Stimulated activated CD8-positive, alpha-beta memory T cell treated with anti-CD3 and anti-CD28 coated beads, Interleukin-15, amount 100 ng/mL, for 24 hours (primary cell): ENCODE measurements around the gene GPRC5C.

Source experiments
- DNase-seq: peaks from one replicate; pipeline ENCODE4 v3.0.0-alpha.2; 2020; ENCODE audit warnings: low read depth

GPRC5C gene

DNA sequence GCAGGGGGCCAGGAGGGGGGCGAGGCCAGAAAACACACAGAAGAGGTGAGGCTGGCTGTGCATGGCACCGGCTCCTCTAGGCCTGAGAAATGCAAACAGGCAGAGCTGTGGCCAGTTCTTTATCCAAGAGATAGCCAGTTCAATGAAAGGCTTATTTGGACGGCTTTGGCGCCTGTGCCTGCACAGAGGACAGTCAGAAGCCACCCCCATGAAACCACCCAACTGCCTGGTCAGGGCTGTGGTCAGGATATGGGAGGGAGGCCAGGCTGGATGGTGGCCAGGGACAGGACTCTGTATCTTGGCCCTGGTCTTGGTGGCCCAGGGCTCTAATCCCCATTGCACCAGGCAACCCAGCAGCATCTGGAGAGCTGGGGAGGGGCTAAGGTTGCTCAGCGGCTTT lies 24.5 kb upstream of the GPRC5C start:
- no peak for DNase-seq

DNA sequence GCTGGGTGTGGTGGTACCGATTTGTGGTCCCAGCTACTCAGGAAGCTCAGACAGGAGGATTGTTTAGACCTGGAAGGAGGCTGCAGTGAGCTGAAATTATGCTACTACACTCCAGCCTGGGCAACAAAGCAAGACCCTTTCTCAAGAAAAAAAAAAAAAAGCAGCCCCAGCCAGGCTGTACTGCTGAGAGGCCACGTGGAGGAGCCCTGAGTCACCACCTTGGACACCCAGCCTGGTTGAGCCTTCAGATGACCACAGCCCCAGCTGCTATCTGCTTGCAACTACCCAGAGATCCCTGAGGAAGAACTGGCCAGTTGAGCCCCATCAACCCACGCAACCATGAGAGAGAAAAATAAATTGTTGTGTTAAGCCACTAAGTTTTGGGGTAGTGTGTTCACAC lies 23.6 kb upstream of the GPRC5C start:
- DNase-seq: no peak

DNA sequence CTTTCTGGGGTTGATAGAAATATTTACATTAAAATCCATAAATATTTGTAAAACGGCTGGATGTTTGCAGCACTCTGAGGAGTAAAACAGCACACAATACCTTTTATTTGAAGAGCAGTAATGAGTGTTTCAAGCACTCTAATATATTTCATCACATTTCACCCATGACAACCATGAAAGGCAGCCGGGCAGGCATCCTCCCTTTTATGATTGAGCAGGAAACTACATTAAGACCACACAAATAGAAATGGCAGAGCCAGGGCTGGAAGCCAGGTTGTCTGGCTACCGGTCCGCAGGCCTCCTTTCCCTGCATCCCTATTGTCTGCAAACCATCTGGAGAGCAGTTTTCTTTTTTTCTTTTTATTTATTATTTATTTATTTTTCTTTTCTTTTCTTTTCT lies 23.1 kb upstream of the GPRC5C start:
- DNase-seq: no peak

DNA sequence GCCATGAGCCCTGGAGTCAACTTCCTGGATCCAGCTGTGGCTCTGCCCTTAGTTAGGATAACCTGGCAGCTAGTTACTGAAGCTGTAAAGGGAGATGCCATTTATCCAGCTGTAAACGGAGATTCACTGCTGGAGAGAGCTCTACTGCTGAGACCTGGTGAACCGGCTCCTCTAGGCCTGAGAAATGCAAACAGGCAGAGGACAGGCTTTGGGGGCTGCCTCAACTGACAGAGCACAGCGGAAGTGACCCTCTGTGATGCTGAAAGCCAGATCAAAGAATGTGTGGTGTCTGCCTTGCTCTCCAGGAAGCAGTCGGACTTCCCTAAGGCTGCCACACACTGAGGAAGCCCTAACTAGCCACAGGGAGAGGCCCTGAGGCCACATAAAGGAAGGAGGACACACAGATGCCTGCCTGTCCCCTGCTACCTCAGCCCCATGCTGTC lies 21.9 kb upstream of the GPRC5C start:
- DNase-seq: no peak

DNA sequence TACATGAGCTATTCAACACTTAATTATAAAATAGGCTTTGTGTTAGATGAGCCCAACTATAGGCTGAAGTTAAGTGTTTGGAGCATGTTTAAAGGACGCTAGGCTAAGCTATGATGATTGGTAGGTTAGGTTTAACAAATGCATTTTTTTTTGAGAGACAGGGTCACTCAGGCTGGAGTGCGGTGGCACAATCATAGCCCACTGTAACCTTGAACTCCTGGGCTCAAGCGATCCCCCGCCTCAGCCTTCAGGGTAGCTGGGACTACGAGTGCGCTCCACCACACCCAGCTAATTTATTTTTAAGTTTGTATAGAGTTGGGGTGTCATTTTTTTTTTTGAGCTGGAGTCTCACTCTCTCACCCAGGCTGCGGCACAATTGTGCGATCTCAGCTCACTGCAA lies 19.3 kb upstream of the GPRC5C start:
- no peak for DNase-seq

DNA sequence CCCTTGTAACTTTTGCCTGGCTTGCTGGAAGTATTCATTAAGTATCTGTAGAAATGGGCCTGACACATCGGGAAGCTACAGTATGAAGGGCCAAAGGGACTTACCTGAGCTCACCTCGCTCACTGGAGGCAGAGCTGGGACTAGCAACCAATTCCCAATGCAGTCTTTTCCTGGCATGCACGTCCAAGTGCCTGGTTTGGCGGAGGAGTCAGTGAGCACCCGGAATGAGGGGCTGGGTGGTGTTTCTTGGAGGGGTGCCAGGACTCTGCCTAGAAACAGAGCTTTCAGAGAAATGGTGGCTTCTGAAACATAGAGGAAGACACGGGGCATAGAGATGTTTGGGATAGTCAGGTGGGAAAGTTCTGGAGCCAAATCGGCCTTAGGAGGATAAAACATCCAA lies 18.4 kb upstream of the GPRC5C start:
- DNase-seq: no peak

DNA sequence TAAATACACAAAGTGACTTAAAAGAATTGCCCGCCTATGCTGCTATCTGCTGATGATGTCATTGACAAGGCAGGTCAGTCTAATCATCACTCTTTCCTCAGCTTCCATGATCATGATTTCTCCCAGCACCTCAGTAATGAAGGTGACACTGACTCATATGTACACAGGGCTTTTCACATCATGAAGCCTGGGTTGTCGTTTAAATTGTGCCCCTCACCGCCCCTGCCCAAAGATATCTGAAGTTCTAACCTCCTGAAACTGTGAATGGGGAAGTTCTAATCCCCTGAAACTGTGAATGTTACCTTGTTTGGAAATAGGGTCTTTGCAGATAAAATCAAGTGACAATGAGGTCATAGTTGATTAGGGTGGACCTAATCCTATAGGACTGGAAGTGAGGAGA lies 17.4 kb upstream of the GPRC5C start:
- DNase-seq: no peak

DNA sequence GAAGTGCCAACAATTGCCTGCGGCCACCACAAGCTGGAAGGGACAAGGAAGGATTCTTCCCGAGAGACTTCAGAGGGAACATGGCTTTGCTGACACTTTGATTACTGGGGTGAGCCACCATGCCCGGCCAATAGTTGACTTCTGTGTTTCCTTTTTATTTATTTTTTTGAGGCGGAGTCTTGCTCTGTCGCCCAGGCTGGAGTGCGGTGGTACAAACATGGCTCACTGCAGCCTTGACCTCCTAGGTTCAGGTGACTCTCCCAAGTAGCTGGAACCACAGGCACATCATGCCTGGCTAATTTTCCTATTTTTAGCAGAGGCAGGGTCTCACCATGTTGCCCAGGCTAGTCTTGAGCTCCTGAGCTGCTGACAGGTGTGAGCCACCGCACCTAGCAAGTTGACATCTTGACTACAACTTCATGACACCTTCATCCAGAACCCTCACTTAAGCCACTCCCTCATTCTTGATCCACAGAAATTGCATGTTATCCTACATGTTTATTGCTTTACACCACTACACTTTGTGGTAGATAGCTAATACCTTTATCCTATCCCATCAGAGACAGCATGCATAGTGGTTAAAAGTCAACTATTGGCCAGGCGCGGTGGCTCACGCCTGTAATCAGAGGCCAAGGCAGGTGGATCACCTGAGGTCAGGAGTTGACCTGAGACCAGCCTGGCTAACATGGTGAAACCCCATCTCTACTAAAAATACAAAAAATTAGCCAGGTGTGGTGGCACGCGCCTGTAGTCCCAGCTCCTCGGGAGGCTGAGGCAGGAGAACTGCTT lies 16.1 kb upstream of the GPRC5C start:
- DNase-seq: no peak

DNA sequence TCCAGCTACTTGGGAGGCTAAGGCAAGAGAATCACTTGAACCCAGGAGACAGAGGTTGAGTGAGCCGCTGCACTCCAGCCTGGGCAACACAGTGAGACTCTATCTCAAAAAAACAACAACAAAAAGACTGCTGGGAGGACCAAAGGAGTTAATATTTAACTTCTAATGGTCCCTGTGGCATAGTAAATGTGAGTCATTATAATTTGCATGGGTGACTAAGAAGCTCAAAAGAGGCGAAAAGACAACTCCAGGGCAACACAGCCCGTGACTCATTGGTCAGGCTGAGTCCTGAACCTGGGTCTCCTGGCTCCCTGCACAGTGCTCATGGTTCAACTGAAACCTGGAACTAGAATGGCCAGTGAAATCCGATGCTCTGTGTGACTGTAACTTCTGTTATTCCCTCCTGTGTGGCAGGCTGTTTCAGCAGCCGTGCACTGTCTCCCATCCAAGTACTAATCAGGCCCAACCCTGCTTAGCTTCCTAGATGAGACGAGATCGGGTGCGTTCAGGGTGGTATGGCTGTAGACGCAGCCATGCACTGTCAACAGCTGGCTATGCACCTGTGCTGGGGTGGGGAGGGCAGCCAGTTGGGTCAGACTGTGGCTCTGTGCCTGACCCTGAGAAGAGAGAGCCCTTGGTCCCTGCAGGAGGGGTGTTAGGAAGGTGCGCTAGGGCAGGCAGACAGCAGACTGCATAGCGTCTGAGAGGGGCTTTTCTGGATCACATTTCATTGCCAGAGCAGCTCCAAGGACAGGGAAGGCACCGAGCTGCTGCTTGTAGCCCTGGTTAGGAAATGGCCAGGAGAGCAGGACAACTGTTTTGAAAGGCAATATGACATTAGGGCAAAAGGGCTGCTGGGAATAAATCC lies 14.5 kb upstream of the GPRC5C start:
- no peak for DNase-seq

DNA sequence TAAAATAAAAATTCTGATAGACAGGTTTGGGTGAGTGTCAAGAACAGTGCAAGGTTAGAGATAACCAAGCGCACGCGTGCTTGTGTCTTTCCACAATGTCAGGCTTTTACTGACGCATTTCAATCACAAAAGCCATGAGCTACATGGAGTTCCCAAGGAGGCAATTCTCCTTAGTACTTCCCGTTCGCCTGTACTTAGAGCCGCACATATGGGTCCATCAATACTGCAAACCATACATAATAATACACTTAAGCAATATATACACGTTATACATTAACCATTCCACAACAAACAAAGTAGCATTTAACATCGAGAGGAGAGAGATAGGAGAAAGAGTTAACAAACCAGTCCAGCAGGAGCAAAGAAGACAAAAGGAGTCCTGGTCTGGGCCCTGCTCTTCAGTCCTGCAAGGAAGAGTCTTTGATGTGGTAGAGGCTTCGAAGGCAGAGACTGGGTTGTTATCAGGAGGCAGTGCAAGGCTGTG lies 11.9 kb upstream of the GPRC5C start:
- no peak for DNase-seq

DNA sequence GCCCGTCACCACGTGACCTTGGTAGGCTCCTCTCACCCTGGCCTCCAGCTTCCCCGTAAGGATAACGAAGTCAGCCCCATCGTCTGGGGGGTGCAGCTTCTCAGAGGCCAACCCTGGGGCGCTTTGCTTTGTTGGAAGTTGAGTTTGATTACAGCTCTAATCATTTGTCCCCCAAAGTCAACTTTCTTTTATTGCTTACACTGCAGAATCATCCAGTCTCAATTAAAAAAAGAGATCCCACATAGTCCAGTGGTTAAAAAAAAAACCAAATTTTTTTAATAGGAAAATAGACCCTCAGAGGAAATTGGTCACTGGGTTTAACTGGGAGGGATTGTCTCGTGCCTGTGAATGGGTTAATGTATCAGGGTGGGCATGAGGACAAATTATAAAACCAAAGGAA lies 7.8 kb upstream of the GPRC5C start:
- no peak for DNase-seq

DNA sequence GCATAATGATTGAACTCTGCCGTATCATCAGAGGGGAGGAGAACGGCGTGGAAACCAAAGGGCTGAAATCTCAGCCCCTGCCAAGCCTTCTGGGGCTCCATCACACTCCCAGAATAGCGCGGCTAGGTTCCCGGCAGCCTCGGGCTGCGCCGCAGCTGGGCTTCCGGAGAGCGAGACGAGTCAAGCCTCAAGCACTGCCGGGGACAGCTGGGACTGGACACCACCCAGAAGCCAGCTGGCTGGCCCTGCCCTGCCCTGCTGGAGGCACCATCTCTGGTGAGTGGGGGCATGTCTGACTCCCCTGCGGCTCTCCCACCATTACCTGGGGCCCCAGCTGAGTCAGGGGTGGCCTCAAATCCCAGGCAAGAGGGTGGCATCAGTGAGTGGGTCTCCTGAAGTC lies 7.2 kb upstream of the GPRC5C start:
- no peak for DNase-seq

DNA sequence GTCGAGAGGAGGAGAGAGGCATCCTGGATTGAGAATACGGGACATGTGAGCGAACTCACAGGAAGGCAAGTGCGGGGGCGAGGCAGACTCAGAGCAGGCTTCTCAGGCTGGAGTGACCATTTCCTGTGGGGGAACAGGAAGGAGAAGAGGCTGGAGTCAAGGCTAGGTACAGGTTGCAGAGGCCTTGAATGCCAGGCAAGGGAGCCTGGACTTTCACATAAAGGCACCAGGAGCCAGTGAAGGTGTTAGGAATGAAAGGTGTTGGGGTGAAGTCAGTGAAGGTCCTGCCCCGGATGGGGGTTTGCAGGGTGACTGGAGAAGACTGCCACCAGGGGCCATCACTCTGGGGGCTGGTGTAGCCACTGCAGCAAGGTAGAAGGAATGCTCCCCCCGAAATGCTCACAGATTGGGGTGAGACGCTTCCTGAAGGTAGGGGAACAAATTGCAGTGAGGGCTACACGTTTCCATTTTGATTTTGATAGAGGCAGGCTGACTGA lies 5.3 kb upstream of the GPRC5C start:
- no peak for DNase-seq

DNA sequence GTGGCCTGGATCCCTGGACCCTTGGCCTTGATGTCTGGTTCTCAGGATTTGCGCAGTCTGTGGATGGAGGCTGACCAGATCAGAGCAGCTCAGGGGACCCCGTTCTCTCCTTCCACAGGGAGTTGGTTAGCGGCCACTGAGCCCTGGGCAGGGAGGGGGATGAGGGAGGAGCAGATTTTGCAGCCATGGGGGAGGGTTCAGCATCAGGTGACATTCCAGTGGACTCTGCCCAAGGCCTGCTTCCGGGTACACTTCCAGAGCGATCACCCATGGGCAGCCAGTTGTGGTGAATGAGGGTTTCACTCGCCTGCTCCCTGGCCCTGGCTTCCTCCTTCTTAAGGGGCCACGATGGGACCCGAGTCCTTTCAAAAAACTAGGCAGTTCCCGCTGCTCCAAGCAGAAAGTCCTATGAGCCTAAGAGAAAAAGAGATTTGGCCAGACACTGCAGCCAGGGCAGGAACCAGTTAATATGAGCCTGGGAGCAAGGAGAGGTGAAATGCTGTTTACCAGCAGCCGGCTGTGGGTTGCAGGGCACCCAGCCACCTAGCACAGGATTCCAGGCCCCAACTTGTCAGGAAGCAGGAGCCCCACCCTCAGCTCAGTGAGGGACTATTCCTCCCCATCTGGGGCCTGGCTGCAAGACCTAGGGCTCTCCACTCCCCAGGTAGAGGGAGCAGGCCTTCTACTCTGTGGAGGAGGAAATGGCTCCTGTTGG lies 4.7 kb upstream of the GPRC5C start:
- DNase-seq: no peak

DNA sequence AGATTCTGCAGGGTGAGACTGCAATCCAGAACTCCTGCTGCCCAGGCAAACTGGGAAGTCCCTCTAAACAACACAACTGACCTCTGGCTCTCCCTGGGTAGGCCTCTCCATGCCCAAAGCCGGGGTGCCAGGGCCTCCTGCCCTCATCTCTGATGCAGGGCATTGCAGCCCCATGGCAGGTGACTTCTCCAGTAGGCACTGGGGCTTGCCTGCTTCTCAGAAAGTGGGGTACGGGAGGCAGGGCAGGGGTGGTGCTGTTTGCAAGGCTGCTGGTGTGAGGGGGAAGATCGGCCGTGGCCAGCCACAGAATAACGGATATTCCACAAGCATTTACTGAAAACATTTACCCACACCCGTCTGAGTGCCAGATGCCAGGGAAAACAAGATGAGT lies 4.1 kb upstream of the GPRC5C start:
- no peak for DNase-seq

DNA sequence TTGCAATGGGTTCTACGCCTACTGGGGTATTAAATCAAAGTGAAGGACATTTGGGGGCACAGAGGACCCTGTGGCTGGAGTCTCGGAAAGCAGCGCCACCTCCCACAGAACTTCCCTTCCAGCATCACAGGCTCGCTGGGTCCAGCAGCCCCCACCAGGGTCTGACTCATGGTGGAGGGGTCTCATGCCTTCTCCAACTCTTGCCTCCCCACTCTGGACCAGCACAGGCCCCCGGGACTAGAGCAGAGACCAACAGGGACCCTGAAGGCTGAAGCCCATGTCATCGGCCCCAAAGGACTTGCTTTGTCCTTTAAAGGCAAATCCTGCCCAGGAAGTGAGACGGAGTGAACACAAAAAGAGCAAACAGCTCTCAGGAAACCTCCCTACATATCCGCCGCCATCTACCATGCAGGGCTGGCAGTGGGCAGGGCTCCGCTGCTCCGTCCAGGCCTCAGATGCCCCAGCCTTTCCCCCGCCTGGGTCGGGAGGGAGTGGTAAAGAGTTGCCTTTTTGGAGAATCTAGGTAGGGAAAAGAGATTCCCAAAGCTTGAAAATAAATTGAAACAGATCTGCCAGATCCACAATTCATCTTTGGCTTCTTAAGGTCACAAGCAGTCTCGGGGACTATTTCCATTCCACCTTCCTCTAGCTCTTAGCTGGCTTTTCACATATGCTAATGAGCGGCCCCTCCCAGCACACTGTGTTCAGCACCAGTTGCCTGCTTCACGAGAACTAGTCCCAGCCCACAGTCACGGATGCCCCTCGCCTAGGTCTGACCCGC lies 2.1 kb upstream of the GPRC5C start:
- no peak for DNase-seq

DNA sequence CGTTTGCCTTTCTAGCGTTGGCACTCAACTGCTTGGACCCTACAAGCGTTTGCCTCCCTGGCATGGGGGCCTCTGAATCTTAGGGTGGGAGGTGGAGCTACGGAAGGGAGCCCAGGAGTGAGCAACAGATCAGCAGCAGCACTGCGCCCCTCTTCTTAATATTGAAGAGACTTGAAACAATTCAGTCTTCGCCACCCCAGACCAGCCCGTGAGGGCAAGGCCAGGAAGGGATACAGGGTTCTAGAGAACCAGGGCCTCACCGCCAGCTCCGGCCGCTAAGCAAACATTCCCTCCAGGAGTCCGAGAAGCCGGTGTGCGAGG lies 1.5 kb upstream of the GPRC5C start:
- no peak for DNase-seq

DNA sequence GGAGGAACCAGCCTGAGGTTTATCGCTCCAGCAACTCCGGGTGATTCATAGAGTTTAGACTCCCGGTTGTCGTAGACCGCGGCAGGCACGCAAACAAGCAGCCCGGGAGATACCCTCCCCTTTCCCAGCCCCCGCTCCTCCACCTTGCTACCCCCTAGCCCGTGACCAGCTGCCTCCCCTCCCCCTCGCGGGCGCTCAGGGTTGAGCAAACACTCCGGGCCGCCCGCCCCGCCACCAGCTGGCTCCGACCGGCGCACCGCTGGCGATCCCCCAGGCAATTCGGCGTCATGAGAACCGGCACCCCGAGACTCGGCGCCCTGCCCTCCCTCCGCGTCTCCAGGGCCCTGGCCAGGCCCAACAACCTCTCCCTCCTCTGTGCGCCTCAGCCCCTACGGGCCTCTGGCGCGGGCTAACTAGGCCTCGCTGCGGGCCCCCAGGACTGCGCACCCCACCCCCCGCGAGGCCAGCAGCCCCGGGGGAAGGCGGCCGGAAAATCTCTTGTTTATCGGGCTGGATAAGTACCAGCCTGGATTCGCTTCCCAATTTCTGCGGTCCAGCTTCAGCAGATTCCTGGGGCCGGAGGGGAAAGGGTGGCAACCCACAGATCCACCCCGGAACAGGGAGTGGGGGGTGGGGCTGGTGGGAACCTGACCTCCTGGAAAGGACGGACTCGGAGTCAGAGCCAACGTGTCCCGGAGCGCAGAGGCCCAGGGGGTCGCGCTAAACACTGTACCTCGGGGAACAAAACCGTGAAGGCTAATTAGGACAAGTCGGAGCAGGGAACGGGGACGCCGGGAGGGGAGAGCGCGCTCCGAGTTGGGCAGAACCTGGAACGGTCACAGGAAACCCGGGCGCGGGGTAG lies 951 bp upstream of the GPRC5C start:
- DNase-seq: no peak

DNA sequence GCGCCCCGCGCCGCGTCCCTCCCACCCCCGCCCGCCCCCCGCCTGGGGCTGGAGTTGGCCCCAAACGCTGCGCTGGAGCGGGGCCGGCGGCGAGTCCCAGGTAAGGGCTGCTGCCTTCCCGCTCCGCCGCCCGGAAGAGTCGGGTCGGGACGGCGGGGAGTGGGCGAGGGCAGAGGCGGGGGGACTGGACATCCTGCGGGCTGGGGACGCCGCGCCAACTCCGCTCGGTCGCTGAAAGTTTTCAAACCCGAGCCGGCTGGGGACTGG lies 469 bp downstream of the GPRC5C start:
- DNase-seq: no peak

DNA sequence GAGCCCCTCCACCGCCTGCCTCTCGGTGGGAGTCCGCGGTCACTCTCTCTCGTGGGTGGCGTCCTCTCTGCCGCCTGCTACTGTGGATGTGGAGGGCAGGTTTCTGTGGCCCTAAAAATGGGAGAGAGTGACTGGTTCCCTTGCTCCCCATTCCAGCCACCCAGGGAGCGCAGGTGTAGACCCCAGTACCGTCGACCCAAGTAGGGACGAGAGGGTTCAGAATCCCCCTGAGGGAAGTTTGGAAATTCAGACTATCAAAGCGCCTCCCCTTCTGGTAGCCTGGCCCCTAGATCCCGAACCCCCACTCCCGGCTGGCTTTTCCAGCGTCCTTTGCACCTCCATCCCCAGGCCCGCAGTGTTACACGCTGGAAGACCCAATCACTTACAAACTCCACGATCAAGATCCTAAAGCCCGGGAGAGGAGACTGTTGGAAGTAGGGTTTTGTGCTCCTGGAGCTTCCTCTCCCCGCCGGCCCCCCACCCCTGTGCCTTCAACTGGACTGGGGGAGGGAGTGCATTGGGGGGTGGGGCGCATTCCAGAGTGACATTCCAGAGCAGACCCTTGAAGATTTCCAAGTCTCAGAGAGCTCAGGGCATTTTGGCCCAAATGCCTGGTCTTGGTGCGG lies 991 bp downstream of the GPRC5C start:
- DNase-seq: no peak
